NOMO-1 (cell line): ENCODE results near the gene IDH3A.
A peak's percentile ranks its signal among the peaks of the same experiment; 100 is the strongest.

Experiments
- DNase-seq, 2 experiments: peaks; one replicate each; lab custom pipeline; 2025; ENCODE audit not compliant: unreplicated experiment in 2 of 2; lab: John Stamatoyannopoulos, UW

The IDH3A gene

GRCh38 chr15:78162038-78162437, 12.9 kb downstream of the IDH3A start:
- no peak for DNase-seq

GRCh38 chr15:78164010-78164409, 14.8 kb downstream of the IDH3A start:
- DNase-seq: no peak

GRCh38 chr15:78167227-78167888, 18.2 kb downstream of the IDH3A start:
- DNase-seq: no peak

GRCh38 chr15:78168608-78169007, 19.4 kb downstream of the IDH3A start:
- peak in 1 of 2 experiments; percentile 16 for DNase-seq

GRCh38 chr15:78170848-78171773, 21.9 kb downstream of the IDH3A start:
- peak; percentile 75 to 94 for DNase-seq

GRCh38 chr15:78171864-78172472, 22.8 kb downstream of the IDH3A start:
- no peak for DNase-seq

- DNase-seq: no peak
These were observed 25.2 kb downstream of the IDH3A start for GRCh38 chr15:78174401-78174800.

GRCh38 chr15:78175330-78175729, 26.2 kb downstream of the IDH3A start:
- no peak for DNase-seq

GRCh38 chr15:78177447-78177873, 28.3 kb downstream of the IDH3A start:
- peak in 1 of 2 experiments; percentile 6 for DNase-seq

- DNase-seq: no peak
These were observed 28.9 kb downstream of the IDH3A start for GRCh38 chr15:78178064-78178463.

GRCh38 chr15:78179286-78179840, 30.2 kb downstream of the IDH3A start:
- no peak for DNase-seq

GRCh38 chr15:78179906-78180305, 30.7 kb downstream of the IDH3A start:
- no peak for DNase-seq

- no peak for DNase-seq
These were observed 33.2 kb downstream of the IDH3A start for GRCh38 chr15:78182336-78182700.

GRCh38 chr15:78182821-78183220, 33.7 kb downstream of the IDH3A start:
- no peak for DNase-seq

- no peak for DNase-seq
These were observed 43.8 kb downstream of the IDH3A start for GRCh38 chr15:78192826-78193594.

GRCh38 chr15:78193731-78194567, 44.8 kb downstream of the IDH3A start:
- DNase-seq: no peak

- no peak for DNase-seq
These were observed 45.4 kb downstream of the IDH3A start for GRCh38 chr15:78194568-78194925.

- DNase-seq: peak; percentile 40 to 42
These were observed 46.6 kb downstream of the IDH3A start for GRCh38 chr15:78195735-78196201.

- DNase-seq: peak in 1 of 2 experiments; percentile 8
These were observed 48.5 kb downstream of the IDH3A start for GRCh38 chr15:78197632-78198031.
